ENCODE results near the gene WNT4.

- TF ChIP-seq, protein P1, sequence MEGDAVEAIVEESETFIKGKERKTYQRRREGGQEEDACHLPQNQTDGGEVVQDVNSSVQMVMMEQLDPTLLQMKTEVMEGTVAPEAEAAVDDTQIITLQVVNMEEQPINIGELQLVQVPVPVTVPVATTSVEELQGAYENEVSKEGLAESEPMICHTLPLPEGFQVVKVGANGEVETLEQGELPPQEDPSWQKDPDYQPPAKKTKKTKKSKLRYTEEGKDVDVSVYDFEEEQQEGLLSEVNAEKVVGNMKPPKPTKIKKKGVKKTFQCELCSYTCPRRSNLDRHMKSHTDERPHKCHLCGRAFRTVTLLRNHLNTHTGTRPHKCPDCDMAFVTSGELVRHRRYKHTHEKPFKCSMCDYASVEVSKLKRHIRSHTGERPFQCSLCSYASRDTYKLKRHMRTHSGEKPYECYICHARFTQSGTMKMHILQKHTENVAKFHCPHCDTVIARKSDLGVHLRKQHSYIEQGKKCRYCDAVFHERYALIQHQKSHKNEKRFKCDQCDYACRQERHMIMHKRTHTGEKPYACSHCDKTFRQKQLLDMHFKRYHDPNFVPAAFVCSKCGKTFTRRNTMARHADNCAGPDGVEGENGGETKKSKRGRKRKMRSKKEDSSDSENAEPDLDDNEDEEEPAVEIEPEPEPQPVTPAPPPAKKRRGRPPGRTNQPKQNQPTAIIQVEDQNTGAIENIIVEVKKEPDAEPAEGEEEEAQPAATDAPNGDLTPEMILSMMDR (IDR thresholded peaks at IDR 0.05), result no peak
- no peak for TF ChIP-seq POLR2A (IDR thresholded peaks at IDR 0.05)
Observed at GRCh38 chr1:22077728-22078127, 65.2 kb downstream of the WNT4 start.

Measured in body of pancreas (tissue), 4 donors.